ENCODE data around the gene HOXB9.

HOXB9 gene

DNA sequence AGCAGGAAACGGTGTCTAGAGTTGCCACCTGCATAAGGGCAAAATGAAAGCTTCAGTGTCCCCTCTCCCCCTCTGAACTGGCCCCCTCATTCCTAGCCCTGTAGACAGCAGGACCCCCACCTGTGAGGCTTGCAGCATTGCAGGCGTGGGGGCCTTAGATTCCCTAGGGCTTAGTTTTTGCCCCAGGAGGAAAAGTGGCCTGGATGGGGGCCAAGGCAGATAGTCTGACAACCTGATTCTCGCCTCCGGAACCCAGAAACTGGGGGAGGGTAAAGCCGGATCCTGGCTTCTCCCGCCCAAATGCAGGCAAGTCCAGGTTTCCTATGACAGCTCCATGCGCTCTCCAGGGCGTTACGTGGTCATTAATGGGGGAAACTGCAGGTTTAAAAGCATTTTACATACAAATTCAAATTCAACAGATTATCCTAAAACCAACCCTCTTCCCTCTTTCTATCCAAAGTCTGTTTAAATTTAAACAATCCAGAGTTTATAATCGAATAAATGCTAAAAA is 20.7 kb downstream of the HOXB9 start:
- TF ChIP-seq, protein P1, sequence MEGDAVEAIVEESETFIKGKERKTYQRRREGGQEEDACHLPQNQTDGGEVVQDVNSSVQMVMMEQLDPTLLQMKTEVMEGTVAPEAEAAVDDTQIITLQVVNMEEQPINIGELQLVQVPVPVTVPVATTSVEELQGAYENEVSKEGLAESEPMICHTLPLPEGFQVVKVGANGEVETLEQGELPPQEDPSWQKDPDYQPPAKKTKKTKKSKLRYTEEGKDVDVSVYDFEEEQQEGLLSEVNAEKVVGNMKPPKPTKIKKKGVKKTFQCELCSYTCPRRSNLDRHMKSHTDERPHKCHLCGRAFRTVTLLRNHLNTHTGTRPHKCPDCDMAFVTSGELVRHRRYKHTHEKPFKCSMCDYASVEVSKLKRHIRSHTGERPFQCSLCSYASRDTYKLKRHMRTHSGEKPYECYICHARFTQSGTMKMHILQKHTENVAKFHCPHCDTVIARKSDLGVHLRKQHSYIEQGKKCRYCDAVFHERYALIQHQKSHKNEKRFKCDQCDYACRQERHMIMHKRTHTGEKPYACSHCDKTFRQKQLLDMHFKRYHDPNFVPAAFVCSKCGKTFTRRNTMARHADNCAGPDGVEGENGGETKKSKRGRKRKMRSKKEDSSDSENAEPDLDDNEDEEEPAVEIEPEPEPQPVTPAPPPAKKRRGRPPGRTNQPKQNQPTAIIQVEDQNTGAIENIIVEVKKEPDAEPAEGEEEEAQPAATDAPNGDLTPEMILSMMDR (IDR thresholded peaks at IDR 0.05; ENCODE audit: low read depth, low read length) = no peak
- no peak overlapping the region for H3K4me3 ChIP-seq (ENCODE audit: low read depth, low read length)

GRCh38 chr17:48604770-48605329 is 21.3 kb downstream of the HOXB9 start, which contains the start of gene HOXB6:
Gene HOXB6 (minus strand): TSS chr17:48604986. CDS start chr17:48598150, 6,836 bp downstream.
- TF ChIP-seq, protein P1 (IDR thresholded peaks at IDR 0.05; ENCODE audit: low read depth, low read length) = no peak

GRCh38 chr17:48603959-48604769 is 22.0 kb downstream of the HOXB9 start:
- peak overlapping the region; percentile 38 for H3K4me3 ChIP-seq (ENCODE audit: low read depth, low read length)
- TF ChIP-seq, protein P1 (IDR thresholded peaks at IDR 0.05; ENCODE audit: low read depth, low read length) = no peak

More at GRCh38 chr17:48604770-48605329, 21.3 kb downstream of the HOXB9 start, which contains the start of gene HOXB6:
- peak within 1 kb of the TSS; percentile 38 for H3K4me3 ChIP-seq (ENCODE audit: low read depth, low read length)

- no peak overlapping the region for H3K4me3 ChIP-seq (ENCODE audit: low read depth, low read length)
- TF ChIP-seq, protein P1 (IDR thresholded peaks at IDR 0.05; ENCODE audit: low read depth, low read length) = no peak
These were observed 24.4 kb downstream of the HOXB9 start for GRCh38 chr17:48601539-48602425.

DNA sequence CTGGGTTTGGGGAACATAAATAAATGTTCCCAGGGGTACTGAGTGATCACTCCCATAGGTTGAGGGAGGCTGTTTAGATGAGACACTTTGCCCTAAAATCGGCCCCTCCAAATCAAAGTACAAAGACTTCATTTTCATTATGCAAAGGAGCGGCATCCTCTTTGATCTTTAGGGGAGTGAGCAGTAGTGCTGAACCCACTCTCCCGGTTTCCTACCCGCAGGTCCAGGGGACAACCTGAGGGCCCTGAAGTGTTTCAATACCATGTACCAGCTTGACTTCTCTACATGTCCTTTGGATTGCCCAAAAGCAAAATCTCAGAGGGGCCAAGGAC is 25.0 kb downstream of the HOXB9 start:
- TF ChIP-seq, protein P1 (IDR thresholded peaks at IDR 0.05; ENCODE audit: low read depth, low read length) = no peak
- no peak overlapping the region for H3K4me3 ChIP-seq (ENCODE audit: low read depth, low read length)

DNA sequence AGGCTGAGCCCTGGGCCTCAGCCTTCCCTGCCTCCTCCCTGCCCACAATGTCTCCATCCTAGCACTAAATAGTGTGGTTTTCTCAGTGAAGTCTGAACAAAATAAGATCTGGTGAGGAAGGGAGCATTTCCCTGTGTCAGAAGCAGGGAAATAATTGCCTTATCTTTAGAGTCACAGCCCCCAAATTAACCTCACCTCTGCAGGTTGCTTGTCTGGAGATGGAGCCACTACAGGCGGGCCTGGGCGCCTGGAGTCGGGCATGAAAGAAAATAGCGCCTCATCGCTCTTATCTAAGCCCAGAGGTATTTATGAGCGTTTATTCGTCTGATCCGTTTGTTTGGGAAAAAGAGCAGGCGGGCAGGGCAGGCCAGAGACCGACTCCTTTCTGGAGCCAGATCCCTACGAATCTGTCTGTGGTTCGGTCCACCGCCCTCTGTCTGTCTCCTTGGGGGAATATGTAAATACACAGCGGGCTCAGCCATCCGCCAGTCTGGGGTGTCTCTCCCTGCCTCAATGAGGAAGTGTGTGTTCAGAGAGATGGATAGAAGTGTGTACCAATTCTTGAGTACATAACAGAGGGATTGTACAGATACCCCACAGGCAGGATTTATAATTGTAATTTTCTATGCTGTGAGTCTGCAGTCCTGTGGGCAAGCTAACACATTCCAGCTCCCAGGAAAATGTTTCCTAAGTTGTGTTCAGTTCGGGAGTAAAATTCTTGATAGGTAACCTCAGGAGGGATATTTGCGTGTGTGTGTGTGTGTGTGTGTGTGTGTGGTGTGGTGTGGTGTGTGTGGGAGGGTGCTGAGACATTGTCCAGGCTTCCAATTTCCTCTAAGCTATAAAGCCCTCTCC is 25.7 kb downstream of the HOXB9 start:
- TF ChIP-seq, protein P1 (IDR thresholded peaks at IDR 0.05; ENCODE audit: low read depth, low read length) = no peak
- H3K4me3 ChIP-seq (ENCODE audit: low read depth, low read length) = no peak overlapping the region
